Heart left ventricle (tissue), 16 donors: ENCODE data around the gene C8G. TPM values are rescaled to one million over a fixed set of nuclear protein-coding genes. Genes with fewer than 3 reads are reported as not detected.
A peak's percentile ranks its signal among the peaks of the same experiment; 100 is the strongest.

ENCODE experiments used
- ATAC-seq, 4 donors: fragments of 200-7000 bp; cut with Tn5 transposase; one replicate each; pipeline ENCODE4 v1.9.1; 2020 to 2022; ENCODE audit warnings: moderate library complexity in 4 of 4, mild to moderate bottlenecking in 3 of 4, moderate number of reproducible peaks in 1 of 4
- DNase-seq, 5 donors: peaks; one replicate each; pipeline ENCODE4 v3.0.0-alpha.2; 2020
- H3K27ac ChIP-seq, 12 donors: fragments of 200-600 bp; sonication (generic) in 4 of 12; one replicate each; pipeline versions ENCODE4 v1.5.0 to v1.8.0; 2016 to 2022; ENCODE audit warnings: mild to moderate bottlenecking in 2 of 12
- H3K27me3 ChIP-seq, 9 donors: fragments of 200-600 bp; sonication (generic) in 2 of 9; one replicate each; pipeline versions ENCODE4 v1.5.1 to v1.8.0; 2016 to 2022; ENCODE audit warnings: mild to moderate bottlenecking in 3 of 9
- H3K36me3 ChIP-seq, 9 donors: fragments of 200-600 bp; sonication (generic) in 2 of 9; one replicate each; pipeline versions ENCODE4 v1.5.0 to v1.8.0; 2018 to 2022; ENCODE audit warnings: mild to moderate bottlenecking in 2 of 9
- H3K4me1 ChIP-seq, 12 donors: fragments of 200-600 bp; sonication (generic) in 4 of 12; one replicate each; pipeline versions ENCODE4 v1.5.0 to v1.8.0; 2016 to 2022; ENCODE audit warnings: mild to moderate bottlenecking in 3 of 12
- H3K4me3 ChIP-seq, 12 donors: fragments of 200-600 bp; sonication (generic) in 4 of 12; one replicate each; pipeline versions ENCODE4 v1.5.0 to v1.8.0; 2017 to 2022; ENCODE audit warnings: mild to moderate bottlenecking in 9 of 12, moderate library complexity in 4 of 12
- H3K9me3 ChIP-seq, 12 donors: fragments of 200-600 bp; sonication (generic) in 4 of 12; one replicate each; pipeline versions ENCODE4 v1.5.0 to v1.8.0; 2016 to 2022; ENCODE audit warnings: mild to moderate bottlenecking in 1 of 12
- CTCF ChIP-seq, 12 donors: fragments of 200-600 bp; sonication (generic) in 4 of 12; IDR thresholded peaks; one replicate each; pipeline versions ENCODE4 v1.5.0 to v1.8.0; 2018 to 2022; ENCODE audit warnings: antibody characterized with exemption in 12 of 12, mild to moderate bottlenecking in 5 of 12
- POLR2A ChIP-seq, 2 donors: fragments of 450-650 bp; IDR thresholded peaks; one replicate each; pipeline ENCODE4 v1.6.1; 2017; ENCODE audit warnings: antibody characterized with exemption in 2 of 2, mild to moderate bottlenecking in 2 of 2, moderate library complexity in 2 of 2
- WGBS, 4 donors: extraction: QIAGEN DNeasy Blood & Tissue Kit in 2 of 4; methylation state at CpG; one replicate each; pipeline versions ENCODE4 v1.1.5 to v1.1.7; 2013 to 2018; 5-methylcytosine and 5-hydroxymethylcytosine counted together
- intact Hi-C, 10 donors: fragments of 100-400 bp; cut with DNase I; formaldehyde crosslinking; loops; one replicate each; pipeline versions ENCODE4 v1.11.1 to v1.14.2; 2022
- polyA plus RNA-seq, 2 donors: library from polyadenylated mRNA; stranded (reverse); fragments of 200-250 nt; gene quantifications; one replicate each; pipeline ENCODE4 v1.2.3, GENCODE V29; 2013
- total RNA-seq, 9 donors: library from RNA; depleted of rRNA in 2 of 9; stranded (reverse); fragments of >200 nt in 2 of 9; fragmentation: NEBNext Ultra II Directional in 3 of 9; extraction: Animal tissue kit (Norgen Biotek cat#: 25700) in 3 of 9; gene quantifications; one replicate each; pipeline versions ENCODE4 v1.1.0 to v1.2.4, GENCODE V29; 2016 to 2023
- donor health status: ischemic (EF 13 %, LVEDD 7.1; RV severe dilation, severe dysfunction).
- donor health status: healthy with polysubstance abuse.
- donor health status: DM: no; HTN: yes; CAD: no.
- donor health status: DM: no; HTN: no; CAD: no.
- donor health status: ischemic (EF 25% LVEDD 6.9; RV normal size, moderate dysfunction).
- donor health status: ischemic (EF 25% LVEDD 5.7; RV mildly dilated, moderate dysfunction).
- donor health status: healthy.
- donor health status: DM: yes; HTN: yes; CAD: no.
- donor health status: ischemic (EF 35%, LVEDD 5.7; RV mildly dilated, moderate dysfunction).
- donor health status: nonischemic (EF 11% LVEDD 7.7; RV severe dilation, severe dysfunction).
- donor health status: DM: yes; HTN: yes; CAD: no.
- donor health status: PGD.
- donor health status: ischemic (EF 29% LVEDD 5.4; RV normal size, mild dysfunction).
- donor health status: nonischemic (EF 23%, LVEDD 6.1; RV moderate dilation, normal function).

Gene C8G
- total and polyA plus RNA-seq, 11 donors: 1.0 to 3.7 (median 1.5) TPM; not detected in 2

- Histone ChIP-seq H3K27me3 (no peaks in the 10 kb centered on the region), H3K4me1 (peaks cover 0 to 36% (median 32%) of the 10 kb centered on the region in 12 donors), H3K9me3 (no peaks in the 10 kb centered on the region), H3K27ac (peak overlapping the region in 1 of 12 donors; percentile 2), H3K4me3 (no peak overlapping the region), H3K36me3 (peaks cover 0 to 36% (median 26%) of the 10 kb centered on the region in 9 donors)
- no peak for ATAC-seq
- TF ChIP-seq CTCF (IDR thresholded peaks at IDR 0.05): no peak
- TF ChIP-seq POLR2A (IDR thresholded peaks at IDR 0.05): no peak
- no peak for DNase-seq
- 57 to 76% (median 68%) methylated on average over 9 of the region's 9 CpGs for WGBS, 4 donors
- intact Hi-C loops: no loop called here
These were observed 45.8 kb upstream of the C8G start for GRCh38 chr9:136899196-136899595.

- Histone ChIP-seq H3K4me1 (peaks cover 0 to 37% (median 32%) of the 10 kb centered on the region in 12 donors), H3K27me3 (no peaks in the 10 kb centered on the region), H3K27ac (peak overlapping the region in 6 of 12 donors; percentile 64 to 94 (median 82)), H3K9me3 (no peaks in the 10 kb centered on the region), H3K4me3 (no peak overlapping the region), H3K36me3 (peaks cover 0 to 32% (median 27%) of the 10 kb centered on the region in 9 donors)
- 90 to 94% (median 92%) methylated on average over 6 to 10 of the region's 10 CpGs for WGBS, 4 donors
- ATAC-seq: no peak
- DNase-seq: no peak
- intact Hi-C loops: loop anchor here in 3 of 10 donors (5.0 kb wide), 2 partner anchors 37 to 42 kb away; partner anchors contain the start of gene FBXW5 (in 2 of the 3)
- no peak for TF ChIP-seq POLR2A (IDR thresholded peaks at IDR 0.05)
- no peak for TF ChIP-seq CTCF (IDR thresholded peaks at IDR 0.05)
These were observed 44.5 kb upstream of the C8G start for GRCh38 chr9:136900556-136900955.

- ATAC-seq: peak in 1 of 4 donors; percentile 26
- peaks cover 0 to 36% (median 29%) of the 10 kb centered on the region in 9 donors for H3K36me3 ChIP-seq
- TF ChIP-seq POLR2A (IDR thresholded peaks at IDR 0.05) (no peak), CTCF (IDR thresholded peaks at IDR 0.05) (no peak)
- DNase-seq: no peak
- H3K27ac ChIP-seq: peak overlapping the region in 11 of 12 donors; percentile 64 to 94 (median 81)
- no peaks in the 10 kb centered on the region for H3K9me3 ChIP-seq
- peaks cover 0 to 37% (median 32%) of the 10 kb centered on the region in 12 donors for H3K4me1 ChIP-seq
- H3K4me3 ChIP-seq: no peak overlapping the region
- 49 to 61% (median 58%) methylated on average over 13 of the region's 13 CpGs for WGBS, 4 donors
- intact Hi-C loops: loop anchor here in 3 of 10 donors (5.0 kb wide), 2 partner anchors 36 to 41 kb away; partner anchors contain the start of gene FBXW5 (in 2 of the 3)
- no peaks in the 10 kb centered on the region for H3K27me3 ChIP-seq
These were observed 44.0 kb upstream of the C8G start for GRCh38 chr9:136900988-136901515.

GRCh38 chr9:136901516-136902258 lies 43.4 kb upstream of the C8G start:
- intact Hi-C loops: loop anchor here in 4 of 10 donors (2.0 to 5.0 kb wide), 4 partner anchors 23 to 41 kb away; partner anchors contain the start of genes FBXW5 (in 2 of the 4) and EDF1 (in 1 of the 4)
- H3K4me1 ChIP-seq: peaks cover 0 to 37% (median 32%) of the 10 kb centered on the region in 12 donors
- H3K4me3 ChIP-seq: peak overlapping the region in 5 of 12 donors; percentile 1 to 23 (median 11)
- H3K27ac ChIP-seq: peak overlapping the region; percentile 30 to 94 (median 80)
- DNase-seq (peak in 2 of 5 donors; percentile 41 to 46), ATAC-seq (peak; percentile 23 to 42 (median 38))
- H3K36me3 ChIP-seq: peaks cover 0 to 42% (median 29%) of the 10 kb centered on the region in 9 donors
- H3K27me3 ChIP-seq: no peaks in the 10 kb centered on the region
- TF ChIP-seq CTCF (IDR thresholded peaks at IDR 0.05) (no peak), POLR2A (IDR thresholded peaks at IDR 0.05) (no peak)
- WGBS, 4 donors: 33 to 45% (median 41%) methylated on average over 18 to 20 of the region's 20 CpGs
- no peaks in the 10 kb centered on the region for H3K9me3 ChIP-seq
